Right renal cortex interstitium (tissue), 3 donors: ENCODE data around the gene FNDC11. TPM values are rescaled to one million over a fixed set of nuclear protein-coding genes. Genes with fewer than 3 reads are reported as not detected.

Experiments
- DNase-seq, 3 donors: peaks; one replicate each; pipeline ENCODE4 v3.0.0-alpha.2; 2013; ENCODE audit warnings: low read depth in 3 of 3, low spot score in 2 of 3
- polyA plus RNA-seq, 3 donors: library from polyadenylated mRNA; unstranded; fragments of 120-200 nt; gene quantifications; one replicate each; pipeline ENCODE4 v1.2.1, GENCODE V29; 2013; ENCODE audit not compliant: insufficient read length in 3 of 3

Gene FNDC11
- polyA plus RNA-seq, 3 donors, result 0.69 to 0.98 (median 0.76) TPM

- DNase-seq, result no peak
These were observed 14.9 kb upstream of the FNDC11 start for GRCh38 chr20:63539092-63539430.

GRCh38 chr20:63539441-63540370, 14.3 kb upstream of the FNDC11 start:
- no peak for DNase-seq

GRCh38 chr20:63540417-63541186, 13.4 kb upstream of the FNDC11 start:
- no peak for DNase-seq

- no peak for DNase-seq
These were observed 12.6 kb upstream of the FNDC11 start for GRCh38 chr20:63541371-63541770.

GRCh38 chr20:63542031-63542559, 11.9 kb upstream of the FNDC11 start:
- no peak for DNase-seq

GRCh38 chr20:63542696-63543095, 11.3 kb upstream of the FNDC11 start:
- no peak for DNase-seq

- no peak for DNase-seq
These were observed 10.8 kb upstream of the FNDC11 start for GRCh38 chr20:63543131-63543530.

GRCh38 chr20:63543733-63544132, 10.2 kb upstream of the FNDC11 start:
- no peak for DNase-seq

GRCh38 chr20:63544241-63544957, 9.6 kb upstream of the FNDC11 start:
- no peak for DNase-seq

- no peak for DNase-seq
These were observed 8.9 kb upstream of the FNDC11 start for GRCh38 chr20:63544958-63545516.

GRCh38 chr20:63545814-63546213, 8.1 kb upstream of the FNDC11 start:
- DNase-seq, result no peak

GRCh38 chr20:63546256-63546955, 7.6 kb upstream of the FNDC11 start:
- no peak for DNase-seq

- no peak for DNase-seq
These were observed 6.8 kb upstream of the FNDC11 start for GRCh38 chr20:63546956-63547724.

- no peak for DNase-seq
These were observed 6.1 kb upstream of the FNDC11 start, which contains the start of gene SRMS for GRCh38 chr20:63547725-63548480. Gene SRMS, minus strand, starts transcription at chr20:63547749. Its CDS starts 286 bp downstream, at chr20:63547463.

GRCh38 chr20:63548542-63548941, 5.4 kb upstream of the FNDC11 start:
- DNase-seq, result no peak

GRCh38 chr20:63549019-63549418, 4.9 kb upstream of the FNDC11 start:
- no peak for DNase-seq

- DNase-seq, result no peak
These were observed 4.2 kb upstream of the FNDC11 start for GRCh38 chr20:63549679-63550282.

- DNase-seq, result no peak
These were observed 2.9 kb upstream of the FNDC11 start for GRCh38 chr20:63551068-63551467.
